GM19467 (cell line): ENCODE data around the gene RBM20.
"Not testable (repeated sequence)": the region's sequence is repeated elsewhere in the genome, so short reads cannot be mapped to it uniquely, and the experiment has no call there.

Experiments
- ATAC-seq: cut with Tn5 transposase; IDR thresholded peaks from one replicate; pipeline ENCODE4 v1.9.1; 2021; ENCODE audit warnings: mild to moderate bottlenecking, moderate library complexity; ENCODE audit not compliant: unreplicated experiment

The RBM20 gene

DNA sequence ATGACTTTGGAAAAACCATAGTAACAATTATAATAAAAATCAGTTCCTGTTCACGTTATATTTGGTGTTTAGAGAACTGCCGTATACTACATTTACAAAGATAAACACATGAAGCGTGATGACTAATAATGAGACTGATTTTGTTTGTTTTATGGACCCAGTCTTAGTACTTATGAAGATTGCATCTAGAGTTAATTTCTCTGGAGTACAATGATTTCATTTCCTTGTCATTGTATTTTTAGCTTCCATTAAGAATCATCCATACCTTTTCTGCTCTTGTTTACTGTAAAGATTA is 2.9 kb downstream of the RBM20 start:
- ATAC-seq = no peak

DNA sequence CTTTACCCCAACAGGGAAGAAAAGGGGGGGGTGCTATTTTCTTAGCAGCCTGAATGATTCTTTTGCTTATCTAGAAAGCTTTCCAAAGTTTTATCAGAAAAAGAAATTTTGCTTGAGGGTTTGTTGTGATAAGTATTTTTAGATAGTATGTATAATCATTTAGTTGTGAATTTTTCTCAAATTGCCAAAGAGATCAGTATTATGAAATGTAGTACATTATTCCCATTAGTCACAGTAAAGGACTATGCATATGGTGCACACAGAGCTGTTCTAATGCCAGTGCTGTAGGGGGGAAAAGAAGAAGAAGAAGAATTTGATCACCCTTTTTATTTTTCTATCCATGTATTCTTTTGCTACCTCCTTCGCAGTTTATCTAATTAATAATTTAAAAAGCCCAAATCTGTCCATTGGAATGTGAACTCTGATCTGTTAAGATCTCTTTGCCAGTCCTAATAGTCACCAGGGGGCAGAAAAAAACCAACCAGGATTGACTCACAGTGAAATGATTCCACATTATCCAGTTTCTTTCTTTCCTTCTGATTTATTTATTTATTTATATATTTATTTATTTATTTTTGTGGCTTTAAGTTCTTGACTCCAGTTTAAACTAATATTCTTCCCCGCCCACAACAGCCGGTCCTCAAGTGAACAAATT is 4.7 kb downstream of the RBM20 start:
- no peak for ATAC-seq

DNA sequence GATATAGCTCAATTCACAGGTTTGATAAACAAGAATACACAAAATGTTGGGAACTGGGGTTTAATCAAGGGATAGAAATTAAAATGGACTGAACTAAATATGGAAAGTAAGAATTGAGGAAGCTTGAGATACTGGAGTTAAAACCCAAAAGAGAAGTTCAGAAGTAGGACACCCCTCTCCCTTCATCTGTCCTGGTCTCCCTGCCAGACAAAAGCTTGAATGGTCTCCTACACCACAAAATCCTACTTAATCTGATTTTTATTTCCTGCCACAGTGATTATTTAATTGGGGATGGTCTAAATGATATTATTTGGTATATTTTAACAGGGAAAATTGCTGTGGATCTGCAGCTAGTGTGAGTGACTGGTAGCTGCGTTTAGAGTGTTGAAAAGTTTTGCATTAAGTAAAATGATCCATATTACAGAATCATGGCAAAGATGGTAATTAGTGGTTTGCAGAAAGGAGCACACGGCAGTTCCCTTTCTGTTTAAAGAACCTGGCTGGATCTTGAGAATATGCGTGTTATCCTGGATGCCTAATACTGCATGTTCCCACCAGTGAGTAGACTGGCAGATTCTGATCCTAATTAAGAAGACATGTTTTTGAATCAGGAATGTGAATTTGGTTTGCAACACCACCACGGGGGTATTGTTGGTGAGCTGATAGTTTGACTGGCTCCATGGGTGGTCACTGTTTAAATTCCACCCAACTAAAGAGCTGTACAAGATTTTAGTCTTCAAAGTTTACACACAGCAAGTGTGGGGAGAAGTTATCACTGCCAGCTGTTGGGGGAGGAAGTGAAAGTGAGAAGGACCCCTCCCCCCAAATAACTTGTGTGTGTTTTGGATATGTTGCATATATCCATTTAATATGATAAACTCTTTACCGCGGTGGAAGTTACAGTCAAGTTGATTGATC is 5.5 kb downstream of the RBM20 start:
- ATAC-seq = no peak

DNA sequence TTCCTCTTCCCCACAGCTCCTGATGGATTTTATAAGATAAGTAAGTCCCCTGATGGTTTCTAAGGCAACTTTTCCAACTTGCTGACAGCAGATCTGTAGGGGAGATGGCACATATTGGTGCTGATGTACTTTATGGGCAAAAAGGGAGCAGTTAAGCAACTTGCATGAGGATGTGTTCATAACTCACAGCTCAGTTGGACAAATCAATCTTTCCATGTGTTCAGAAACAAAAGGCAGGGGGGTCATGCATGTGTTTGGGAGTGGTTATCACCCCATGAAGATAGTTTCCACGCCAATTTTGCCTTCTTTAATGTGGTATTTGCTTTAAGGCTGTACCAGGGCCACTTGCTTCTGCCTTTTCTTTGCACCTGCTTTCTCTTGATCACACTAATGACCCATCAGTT is 6.1 kb downstream of the RBM20 start:
- no peak for ATAC-seq

DNA sequence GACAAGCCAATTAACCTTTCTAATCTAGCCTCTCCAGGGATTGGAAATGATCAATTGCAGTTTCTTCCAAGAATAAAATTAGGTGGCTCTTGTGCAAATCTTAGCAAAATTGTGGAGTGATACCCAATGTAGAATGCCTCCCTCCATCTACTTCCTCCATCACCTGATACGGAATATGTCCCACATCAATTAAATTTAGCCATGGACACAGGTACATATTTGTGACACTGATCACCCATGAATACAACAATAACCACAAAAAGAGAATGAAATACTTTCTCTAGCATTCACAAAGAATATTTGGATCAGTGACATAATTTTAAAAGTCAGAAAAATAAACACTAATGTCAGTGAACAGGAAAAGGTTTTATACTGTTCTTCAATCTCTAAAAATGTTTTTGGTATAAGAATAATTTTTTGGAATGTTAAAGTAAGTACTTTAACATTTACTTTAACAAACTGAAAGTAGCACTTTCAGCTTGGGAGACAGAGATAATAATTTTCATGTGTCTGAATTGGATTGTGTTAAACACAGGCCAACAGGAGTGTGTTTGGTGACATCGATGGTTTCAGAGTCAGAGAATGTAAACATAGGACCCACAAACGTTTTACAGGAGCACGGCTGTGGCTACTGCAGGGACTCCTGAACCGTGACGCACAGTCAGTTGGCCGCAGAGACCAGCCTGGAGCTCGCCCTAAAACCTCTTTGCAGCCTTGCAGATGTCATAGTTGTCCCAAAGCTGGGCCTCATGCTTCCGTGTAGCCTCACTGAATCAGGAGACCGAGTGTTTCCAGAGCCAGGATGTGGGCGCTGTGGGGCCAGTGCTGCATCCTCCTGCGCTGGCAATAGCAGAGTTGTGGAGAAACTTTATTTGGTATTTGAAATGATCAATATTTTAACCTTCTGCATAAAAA is 7.2 kb downstream of the RBM20 start:
- peak; percentile 68 for ATAC-seq

DNA sequence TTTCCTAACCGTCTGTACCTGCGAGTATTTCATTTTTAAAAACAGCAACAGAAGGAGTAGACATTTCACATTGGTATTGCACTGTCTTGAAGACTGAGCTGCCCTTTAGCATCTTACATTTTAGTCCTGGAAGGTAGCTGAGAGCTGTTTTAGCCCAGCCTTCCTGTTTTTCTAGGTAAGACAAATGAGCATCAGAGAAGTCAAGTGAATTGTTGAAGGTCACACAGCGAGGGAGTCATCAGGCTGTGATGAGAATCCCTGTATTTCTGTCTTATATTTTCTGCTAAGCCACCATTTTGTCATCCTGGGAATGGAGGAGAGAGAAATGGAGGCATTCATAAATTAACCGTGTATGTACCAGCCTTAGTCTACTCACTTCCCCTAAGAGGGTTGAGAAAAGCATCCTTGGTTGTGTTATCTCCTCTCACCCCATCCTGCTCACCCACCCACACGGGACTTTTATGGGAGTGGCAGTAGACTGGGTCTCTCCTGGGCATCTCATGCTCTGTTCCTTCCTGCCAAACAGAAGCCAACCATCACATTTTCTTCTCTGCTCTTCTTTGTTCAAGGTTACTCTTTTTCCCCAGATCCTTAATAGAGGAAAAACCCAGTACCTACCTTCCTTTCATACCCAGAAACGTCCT is 8.5 kb downstream of the RBM20 start:
- ATAC-seq = no peak

DNA sequence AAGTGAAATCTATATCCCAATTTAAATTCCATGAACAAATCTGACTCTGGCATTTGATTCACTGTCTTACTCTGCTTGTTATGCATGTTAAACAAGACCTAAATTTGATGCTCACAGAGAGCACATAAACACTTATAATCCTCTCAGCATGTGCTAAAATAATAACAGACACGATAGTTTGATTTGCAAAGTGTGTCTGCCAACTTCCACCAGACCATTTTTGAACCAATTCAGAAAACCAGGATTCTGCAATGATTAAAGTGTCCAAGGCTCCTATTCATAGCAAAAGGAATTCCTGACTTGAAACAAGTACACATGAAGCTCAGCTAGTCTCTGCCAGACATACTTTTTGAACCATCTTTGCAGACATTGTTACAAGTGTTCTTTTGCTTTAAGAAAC is 11.2 kb downstream of the RBM20 start:
- no peak for ATAC-seq

DNA sequence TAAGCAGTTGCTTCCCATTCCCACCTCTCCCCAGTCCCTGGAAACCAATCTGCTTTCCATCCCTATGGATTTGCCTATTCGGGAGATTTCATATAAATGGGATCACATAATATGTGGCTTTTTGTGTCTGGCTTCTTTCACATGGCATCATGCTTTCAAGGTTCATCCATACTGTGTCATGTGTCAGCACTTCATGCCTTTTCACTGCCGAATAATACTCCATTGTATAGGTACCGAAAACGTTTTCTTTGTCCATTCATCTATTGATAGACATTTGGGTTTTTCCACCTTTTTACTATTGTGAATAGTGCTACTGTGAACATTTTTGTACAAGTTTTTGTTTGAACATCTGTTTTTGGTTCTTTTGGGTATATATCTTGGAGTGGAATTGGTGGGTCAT is 12.5 kb downstream of the RBM20 start:
- no peak for ATAC-seq

DNA sequence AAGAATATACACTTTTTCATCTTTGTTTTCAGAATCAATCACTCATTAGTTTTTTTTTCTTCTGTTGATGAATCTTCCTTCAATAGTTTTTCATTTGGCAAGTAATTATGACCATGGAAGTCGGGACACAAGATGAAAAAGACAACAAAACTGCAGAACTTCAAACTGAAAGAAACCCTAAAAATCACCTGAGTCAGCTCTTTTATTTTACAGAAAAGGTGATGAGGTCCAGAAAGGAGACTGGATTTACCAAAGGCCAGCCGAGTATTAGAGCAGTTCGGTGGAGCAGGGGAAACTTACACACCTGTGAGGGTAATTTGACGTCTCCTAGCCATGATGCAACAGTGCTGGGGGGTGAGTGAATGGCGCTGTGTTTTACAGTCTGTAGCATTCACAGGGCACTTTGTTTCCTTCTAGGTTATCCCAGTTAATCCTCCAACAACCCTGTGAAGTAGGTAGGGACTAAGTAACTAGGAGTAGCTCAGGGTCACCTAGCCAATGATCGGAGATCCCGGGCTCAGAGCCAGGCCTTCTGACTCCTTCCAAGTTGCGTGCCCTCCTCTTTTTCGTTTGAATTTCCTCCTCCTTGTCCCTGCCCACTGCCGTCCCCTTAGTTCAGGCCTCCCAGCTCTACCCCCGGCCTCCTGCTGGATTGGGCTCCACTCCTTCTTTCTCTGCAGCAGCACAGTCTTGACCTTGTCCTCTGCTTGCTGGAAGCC is 14.0 kb downstream of the RBM20 start:
- ATAC-seq = no peak

DNA sequence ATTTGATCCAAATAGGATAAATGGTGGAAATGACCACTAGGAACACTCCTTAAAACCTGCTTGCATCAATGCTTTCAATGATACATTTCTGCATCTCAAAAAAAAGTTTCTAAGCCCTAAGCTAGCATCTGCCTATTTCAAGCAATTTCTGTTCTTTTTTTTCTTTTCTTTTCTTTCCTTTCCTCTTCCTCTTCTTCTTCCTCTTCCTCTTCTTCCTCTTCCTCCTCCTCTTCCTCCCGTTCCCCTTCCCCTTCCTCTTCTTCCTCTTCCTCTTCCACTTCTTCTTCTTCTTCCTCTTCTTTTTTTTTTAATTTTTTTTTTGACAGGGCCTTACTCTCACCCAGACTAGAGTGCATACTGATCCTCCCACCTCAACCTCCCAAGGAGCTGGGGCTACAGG is 15.4 kb downstream of the RBM20 start:
- ATAC-seq = no peak

DNA sequence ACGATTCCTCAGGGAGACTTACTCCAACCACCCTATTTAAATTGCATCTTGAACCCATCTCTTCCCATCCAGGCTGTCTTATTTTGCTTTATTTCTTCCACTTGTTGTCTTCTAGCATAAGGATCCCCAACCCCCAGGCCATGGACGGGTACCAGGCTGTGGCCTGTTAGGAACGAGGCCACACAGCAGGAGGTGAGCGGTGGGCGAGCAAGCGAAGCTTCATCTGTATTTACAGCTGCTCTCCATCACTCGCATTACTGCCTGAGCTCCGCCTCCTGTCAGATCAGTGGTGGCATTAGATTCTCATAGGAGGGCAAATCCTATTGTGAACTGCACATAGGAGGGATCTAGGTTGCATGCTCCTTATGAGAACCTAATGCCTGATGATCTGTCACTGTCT is 16.2 kb downstream of the RBM20 start:
- not testable (repeated sequence) for ATAC-seq

DNA sequence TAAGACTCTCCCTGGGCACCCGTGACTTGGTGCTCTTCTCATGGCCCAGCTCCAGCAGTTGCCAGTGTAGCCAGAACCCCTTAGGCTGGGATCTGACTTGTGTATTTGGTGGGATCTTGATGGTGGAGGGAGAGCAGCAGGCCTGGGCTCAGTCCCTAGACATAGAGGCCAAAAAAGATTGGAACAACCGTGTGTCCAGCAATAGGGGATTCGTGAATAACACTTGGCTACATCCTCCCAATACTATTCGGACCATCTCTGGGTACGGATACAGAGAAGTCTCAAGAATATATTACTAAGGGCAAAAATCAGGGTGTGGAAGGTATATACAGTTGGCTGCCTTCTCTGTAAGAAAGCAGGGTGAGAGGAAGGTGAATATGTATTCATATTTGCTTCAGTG is 17.2 kb downstream of the RBM20 start:
- no peak for ATAC-seq

DNA sequence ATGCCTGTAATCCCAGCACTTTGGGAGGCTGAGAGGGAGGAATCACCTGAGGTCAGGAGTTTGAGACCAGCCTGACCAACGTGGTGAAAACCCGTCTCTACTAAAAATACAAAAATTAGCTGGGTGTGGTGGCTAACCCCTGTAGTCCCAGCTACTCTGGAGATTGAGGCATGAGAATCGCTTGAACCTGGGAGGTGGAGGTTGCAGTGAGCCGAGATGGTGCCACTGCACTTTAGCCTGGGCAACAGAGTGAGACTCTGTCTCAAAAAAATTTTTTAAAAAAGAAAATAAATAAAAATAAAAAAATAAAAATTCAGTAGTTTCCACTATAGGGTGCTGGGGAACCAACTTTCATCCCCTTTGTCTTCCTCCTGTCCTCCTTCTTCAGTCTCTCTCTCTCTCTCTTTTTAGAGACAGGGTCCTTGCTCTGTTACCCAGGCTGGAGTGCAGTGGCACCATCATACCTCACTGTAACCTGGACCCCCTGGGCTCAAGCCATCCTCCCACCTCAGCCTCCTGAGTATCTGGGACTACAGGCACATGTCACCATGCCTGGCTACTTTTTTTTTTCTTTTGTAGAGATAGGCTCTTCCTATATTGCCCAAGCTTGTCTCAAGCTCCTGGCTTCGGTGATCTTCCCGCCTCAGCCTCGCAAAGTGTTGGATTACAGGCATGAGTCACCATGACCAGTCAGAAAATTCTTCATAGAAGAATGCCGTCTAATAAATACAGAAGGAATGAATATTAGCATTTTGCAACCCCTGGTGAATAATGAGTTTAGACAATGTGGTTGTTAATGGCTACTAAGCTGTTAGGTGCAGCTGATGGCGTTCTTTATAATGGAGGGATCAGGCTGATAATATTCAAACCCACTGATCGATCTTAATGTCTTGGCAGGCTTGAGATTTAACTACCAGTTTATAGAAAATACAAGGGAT is 20.6 kb downstream of the RBM20 start:
- no peak for ATAC-seq

DNA sequence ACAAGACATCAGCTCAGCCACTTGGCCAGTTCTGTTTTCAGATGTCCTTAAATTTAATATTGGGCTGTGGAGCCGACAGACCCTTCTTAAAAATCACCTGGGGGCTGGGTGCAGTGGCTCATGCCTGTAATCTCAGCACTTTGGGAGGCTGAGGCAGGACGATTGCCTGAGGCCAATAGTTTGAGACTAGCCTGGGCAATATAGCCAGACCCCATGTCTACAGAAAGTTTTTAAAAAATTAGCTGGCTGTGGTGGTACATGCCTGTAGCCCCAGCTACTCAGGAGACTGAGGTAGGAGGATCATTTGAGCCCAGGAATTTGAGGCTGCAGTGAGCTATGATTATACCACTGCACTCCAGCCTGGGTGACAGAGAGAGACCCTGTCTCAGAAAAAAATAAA is 22.1 kb downstream of the RBM20 start:
- not testable (repeated sequence) for ATAC-seq

DNA sequence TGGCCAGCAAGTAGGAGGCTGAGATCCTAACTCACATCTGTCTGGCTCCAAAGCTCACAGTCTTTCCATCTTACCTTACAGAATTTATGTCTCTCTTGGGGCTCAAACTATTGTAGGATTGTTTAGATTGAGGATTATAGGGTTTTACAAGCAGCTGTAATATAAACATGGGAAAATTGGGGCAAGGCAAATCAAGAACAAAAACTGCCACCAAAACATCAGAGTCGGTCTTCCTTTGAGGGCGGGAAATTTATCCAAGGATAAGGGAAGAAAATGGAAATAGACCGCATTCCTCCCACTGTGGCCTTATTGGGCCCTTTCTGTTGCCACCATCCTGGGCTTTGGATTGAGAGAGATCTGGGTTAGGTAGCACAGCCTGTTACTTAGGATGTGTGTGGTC is 22.5 kb downstream of the RBM20 start:
- ATAC-seq = no peak

DNA sequence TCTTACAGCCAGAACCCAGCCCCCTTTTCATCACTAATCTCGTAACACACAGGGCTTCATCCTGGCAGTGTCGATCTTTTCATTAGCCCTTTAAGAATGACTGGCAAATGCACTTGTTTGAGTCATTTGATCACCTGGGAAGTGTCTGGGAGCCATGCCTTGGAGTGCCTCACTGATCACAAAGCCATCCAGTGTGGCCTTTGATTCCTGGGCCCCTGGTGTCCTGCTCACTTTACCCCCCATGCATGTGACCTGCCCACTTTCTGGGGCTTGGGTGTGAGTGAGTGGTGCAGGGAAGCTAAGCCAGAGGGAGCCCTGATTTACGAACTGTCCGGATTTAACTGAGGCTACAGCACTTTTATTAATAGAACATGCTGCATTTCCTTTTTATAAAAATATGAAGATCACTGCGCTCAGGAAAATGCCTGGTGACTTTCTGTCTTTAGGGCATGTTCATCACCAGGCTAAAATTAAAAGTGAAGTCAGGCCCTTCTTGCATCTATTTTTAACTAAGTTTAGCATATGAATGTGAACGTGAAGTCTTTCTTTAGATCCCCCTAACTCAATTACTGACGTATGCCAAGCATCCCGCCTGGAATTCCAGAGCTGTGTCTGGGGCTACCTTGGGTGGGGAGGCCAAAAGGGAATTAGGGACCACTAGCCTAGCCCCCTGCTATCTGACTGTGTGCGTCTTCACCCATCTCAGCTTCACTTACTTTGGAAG is 23.6 kb downstream of the RBM20 start:
- no peak for ATAC-seq

DNA sequence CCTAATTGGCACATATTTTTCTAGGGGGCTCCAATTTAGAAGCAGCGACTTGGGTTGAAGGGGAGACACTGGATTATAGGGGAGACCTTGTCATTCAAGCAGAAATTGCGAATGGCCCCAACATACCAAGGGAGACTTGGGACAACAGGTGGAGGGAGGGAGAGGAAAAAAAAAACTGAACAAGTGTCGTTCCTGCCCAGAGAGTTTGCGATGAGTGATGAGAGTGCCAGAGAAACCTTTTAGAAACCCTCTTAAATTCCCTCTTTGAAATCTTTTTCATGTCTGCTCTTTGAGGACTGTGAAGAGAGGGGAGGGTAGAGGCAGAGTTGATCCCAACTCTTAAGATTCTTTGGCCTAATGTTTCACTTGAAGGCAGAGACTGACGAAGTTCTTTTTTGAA is 24.3 kb downstream of the RBM20 start:
- no peak for ATAC-seq

DNA sequence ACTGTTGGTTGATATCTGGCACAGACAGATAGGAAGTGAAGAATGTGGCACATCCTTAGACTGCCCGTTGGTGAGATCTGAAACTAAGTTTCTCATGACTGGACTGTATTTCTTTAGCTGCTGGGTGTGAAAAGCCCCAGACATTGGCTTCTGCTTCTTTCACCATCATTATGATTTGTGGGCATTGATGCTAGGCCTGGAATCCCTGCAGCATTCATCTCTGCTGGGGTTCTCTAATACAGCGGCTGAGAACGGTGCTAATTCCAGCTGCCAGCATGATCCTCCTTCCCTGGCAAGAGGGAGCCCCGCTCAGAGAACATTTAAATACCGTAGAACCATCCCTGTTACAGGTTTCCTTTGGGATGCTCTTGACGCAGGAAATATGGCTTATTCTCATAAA is 26.2 kb downstream of the RBM20 start:
- ATAC-seq = no peak
